Stimulated activated CD4-positive, alpha-beta T cell treated with anti-CD3 and anti-CD28 coated beads, Interleukin-1b, Interleukin-23, amount 100 ng/mL, for 24 hours (primary cell): ENCODE data around the gene MACC1.

ENCODE experiments used
- DNase-seq, 4 experiments: peaks; one replicate each; pipeline ENCODE4 v3.0.0-alpha.2; 2020; ENCODE audit warnings: low read depth in 4 of 4, low spot score in 1 of 4

Gene MACC1

GRCh38 chr7:20217193-20217948 is at the start of gene MACC1:
MACC1 (minus strand) TSS chr7:20217384; CDS start chr7:20161862, 55,522 bp downstream.
- DNase-seq: no peak

- DNase-seq: no peak
Observed at GRCh38 chr7:20264623-20265022, 47.4 kb upstream of the MACC1 start.

- no peak for DNase-seq
Observed at GRCh38 chr7:20260223-20260622, 43.0 kb upstream of the MACC1 start.

- DNase-seq: no peak
Observed at GRCh38 chr7:20257212-20257611, 40.0 kb upstream of the MACC1 start.

- no peak for DNase-seq
Observed at GRCh38 chr7:20249920-20250319, 32.7 kb upstream of the MACC1 start.

- no peak for DNase-seq
Observed at GRCh38 chr7:20249376-20249775, 32.2 kb upstream of the MACC1 start.

GRCh38 chr7:20246236-20246635 is 29.1 kb upstream of the MACC1 start:
- no peak for DNase-seq

- no peak for DNase-seq
Observed at GRCh38 chr7:20244334-20245120, 27.3 kb upstream of the MACC1 start.

- no peak for DNase-seq
Observed at GRCh38 chr7:20241911-20242261, 24.7 kb upstream of the MACC1 start.

GRCh38 chr7:20241194-20241910 is 24.2 kb upstream of the MACC1 start:
- no peak for DNase-seq

GRCh38 chr7:20240080-20240926 is 23.1 kb upstream of the MACC1 start:
- DNase-seq: no peak

GRCh38 chr7:20238754-20239324 is 21.7 kb upstream of the MACC1 start:
- DNase-seq: no peak

- DNase-seq: no peak
Observed at GRCh38 chr7:20238194-20238753, 21.1 kb upstream of the MACC1 start.

- DNase-seq: no peak
Observed at GRCh38 chr7:20237464-20238193, 20.4 kb upstream of the MACC1 start.

- DNase-seq: no peak
Observed at GRCh38 chr7:20236790-20237189, 19.6 kb upstream of the MACC1 start.

GRCh38 chr7:20236043-20236442 is 18.9 kb upstream of the MACC1 start:
- no peak for DNase-seq

- DNase-seq: no peak
Observed at GRCh38 chr7:20235288-20235687, 18.1 kb upstream of the MACC1 start.

- no peak for DNase-seq
Observed at GRCh38 chr7:20233362-20233761, 16.2 kb upstream of the MACC1 start.

GRCh38 chr7:20232848-20233247 is 15.7 kb upstream of the MACC1 start:
- no peak for DNase-seq
